GM12878 (cell line): ENCODE measurements around the gene USP5. TPM values are rescaled to one million over a fixed set of nuclear protein-coding genes. Genes with fewer than 3 reads are reported as not detected.

Experiments
- CHD1 ChIP-seq: IDR thresholded peaks from 2 replicates; pipeline ENCODE4 v1.6.1; 2012; ENCODE audit warnings: low read depth, low read length, improper control_type of control experiment
- IRF5 ChIP-seq: fragments of 450-650 bp; IDR thresholded peaks from 2 replicates; pipeline ENCODE4 v1.6.1; 2017; ENCODE audit warnings: borderline replicate concordance
- NRF1 ChIP-seq: conservative IDR thresholded peaks from 2 replicates; pipeline ENCODE4 v1.6.1; 2011; ENCODE audit warnings: mild to moderate bottlenecking, low read depth, low read length, improper control_type of control experiment
- POLR2AphosphoS2 ChIP-seq: IDR thresholded peaks from 2 replicates; pipeline ENCODE4 v1.6.1; 2011; ENCODE audit warnings: low read depth, mild to moderate bottlenecking, low read length, improper control_type of control experiment, moderate library complexity
- RBBP5 ChIP-seq: fragments of 200-600 bp; sonication (generic); conservative IDR thresholded peaks from 2 replicates; pipeline ENCODE4 v1.6.1; 2016
- SPI1 ChIP-seq: IDR thresholded peaks from 2 replicates; pipeline ENCODE4 v1.6.1; 2011; ENCODE audit warnings: low read depth, mild to moderate bottlenecking, low read length, moderate library complexity, borderline replicate concordance; ENCODE audit not compliant: insufficient read depth
- ZBTB11 ChIP-seq: fragments of 450-650 bp; formaldehyde crosslinking; IDR thresholded peaks from 2 replicates; pipeline ENCODE4 v1.5.0; 2022; ENCODE audit warnings: mild to moderate bottlenecking, missing genetic modification characterization
- polyA plus RNA-seq, 11 experiments: library from polyadenylated mRNA; depleted of rRNA in 4 of 11; unstranded in 6 of 11; stranded (reverse) in 5 of 11; fragments of >200 nt; fragmentation: Nextera tagmentation in 4 of 11; fragmentation: Illumina TruSeq in 1 of 11; extraction: Ambion mirVana in 4 of 11; extraction: Trizol in 1 of 11; gene quantifications; 1 replicate in 1 of 11; 2 replicates in 10 of 11; pipeline versions ENCODE4 v1.2.1 to v1.2.3, GENCODE V29; 2011 to 2016; ENCODE audit warnings: inconsistent platforms in 2 of 11, missing spikeins in 2 of 11, low read depth in 1 of 11
- total RNA-seq, 4 experiments: library from RNA; depleted of rRNA in 3 of 4; stranded (reverse); fragments of >200 nt in 3 of 4; fragmentation: Illumina TruSeq in 1 of 4; extraction: Trizol in 1 of 4; gene quantifications; 2 replicates each; pipeline versions ENCODE4 v1.2.1 to v1.2.3, GENCODE V29; 2013 to 2021

USP5 gene
- total and polyA plus RNA-seq, 10 of the 15 experiments (the other 5 are each of a cell fraction or from before 2014, with no cell fraction given) = 2.5 to 124 (median 74.6) TPM

- TF ChIP-seq ZBTB11 (CRISPR knock-in tag) = peak; percentile 83
- no peak; the same call in 1 of the 2 replicates for TF ChIP-seq POLR2AphosphoS2
- no peak for TF ChIP-seq IRF5
- peak; percentile 20; the same call in 1 of the 2 replicates for TF ChIP-seq SPI1
- peak; percentile 60 for TF ChIP-seq NRF1
- no peak for TF ChIP-seq RBBP5
- no peak for TF ChIP-seq CHD1
Observed at GRCh38 chr12:6851921-6852650, at the start of gene USP5 (continued).
